Dendritic cell treated with granulocyte-macrophage colony-stimulating factor and Interleukin-4, amounts not matched to agents 40 ng/mL and 50 ng/mL, for 4 days (primary cell): ENCODE data around the gene HES3.

ENCODE experiments used
- H3K27ac Mint-ChIP-seq: one replicate; pipeline ENCODE4 v1.8.0; 2022; ENCODE audit warnings: mild to moderate bottlenecking, mixed read lengths
- H3K27me3 Mint-ChIP-seq: one replicate; pipeline ENCODE4 v1.8.0; 2022; ENCODE audit warnings: mild to moderate bottlenecking, mixed read lengths
- H3K36me3 Mint-ChIP-seq: one replicate; pipeline ENCODE4 v1.8.0; 2022; ENCODE audit warnings: low read depth, mixed read lengths
- H3K4me1 Mint-ChIP-seq: one replicate; pipeline ENCODE4 v1.8.0; 2022; ENCODE audit warnings: low read depth, mixed read lengths
- H3K4me3 Mint-ChIP-seq: one replicate; pipeline ENCODE4 v1.8.0; 2022; ENCODE audit warnings: mild to moderate bottlenecking, moderate library complexity, mixed read lengths
- H3K9me3 Mint-ChIP-seq: one replicate; pipeline ENCODE4 v1.8.0; 2022; ENCODE audit warnings: mixed read lengths
- intact Hi-C: fragments of 100-400 bp; cut with micrococcal nuclease; formaldehyde crosslinking; loops from one replicate; pipeline ENCODE4 v1.15.0; 2022

The HES3 gene

DNA sequence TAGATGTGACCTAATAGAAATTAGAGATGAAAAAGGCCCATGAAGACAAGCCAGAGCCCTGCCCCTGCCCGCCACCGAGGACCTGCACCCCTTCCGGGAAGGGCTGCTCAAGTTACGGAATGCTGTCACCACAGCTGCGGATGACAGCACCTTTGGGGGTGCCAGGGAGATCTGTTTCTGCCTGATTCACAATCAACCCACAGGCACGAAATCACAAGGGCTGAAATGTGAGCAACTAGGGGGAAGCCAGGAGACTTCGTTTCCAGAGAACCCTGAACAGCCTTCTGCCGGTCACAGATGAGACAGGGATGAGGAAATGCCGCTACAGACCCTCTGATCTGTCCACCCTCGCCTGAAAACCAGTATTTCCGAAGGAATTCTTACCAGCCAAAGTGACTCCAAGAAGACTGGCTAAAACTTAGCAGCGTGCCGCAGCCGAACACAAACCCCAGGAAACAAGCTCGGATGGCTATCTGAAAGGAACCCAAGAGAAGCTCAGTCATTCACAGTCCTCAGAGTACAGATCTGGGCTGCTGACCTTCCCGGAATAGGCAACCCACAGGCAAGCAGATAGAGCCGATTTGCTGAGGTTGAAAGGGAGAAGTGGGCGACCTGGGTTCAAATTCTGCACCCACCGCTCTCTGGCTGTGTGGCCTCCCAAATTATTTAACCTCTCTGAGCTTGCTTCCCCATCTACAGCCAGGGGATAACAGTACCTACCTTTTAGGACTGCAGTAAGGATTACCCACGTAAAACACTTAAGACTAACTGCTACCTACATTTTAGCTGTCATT is 9.3 kb upstream of the HES3 start:
- Mint-ChIP-seq H3K27ac (peak overlapping the region; percentile 86), H3K9me3 (no peaks in the 10 kb centered on the region), H3K4me3 (peak overlapping the region; percentile 87), H3K4me1 (peaks cover 31% of the 10 kb centered on the region), H3K27me3 (peaks cover 23% of the 10 kb centered on the region), H3K36me3 (peaks cover 54% of the 10 kb centered on the region)
- intact Hi-C loops: loop anchor here (5.0 kb wide), 1 partner anchor 37 kb away; the partner anchor contains the start of gene RPL22

DNA sequence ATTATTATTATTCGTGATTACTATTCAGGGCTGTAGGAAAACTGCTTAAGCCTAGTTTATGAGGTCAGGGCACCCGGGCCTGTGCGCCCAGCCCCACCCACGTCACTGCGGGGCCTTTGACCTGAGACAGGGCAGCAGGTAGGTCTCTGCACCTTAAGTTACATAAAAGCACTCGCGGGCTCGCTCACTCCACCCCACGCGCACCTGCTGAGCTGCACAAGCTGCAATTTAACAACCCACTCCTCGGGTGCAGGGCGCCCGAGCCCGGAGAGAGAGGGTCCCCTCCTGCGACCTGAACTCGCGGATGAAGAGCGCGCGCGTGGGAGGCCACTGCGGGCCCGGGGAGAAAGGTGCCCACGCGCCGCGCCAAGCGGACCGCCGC is 8.7 kb upstream of the HES3 start:
- H3K9me3 Mint-ChIP-seq: no peaks in the 10 kb centered on the region
- H3K27me3 Mint-ChIP-seq: peaks cover 29% of the 10 kb centered on the region
- H3K4me3 Mint-ChIP-seq: peak overlapping the region; percentile 87
- H3K36me3 Mint-ChIP-seq: peaks cover 48% of the 10 kb centered on the region
- H3K27ac Mint-ChIP-seq: peak overlapping the region; percentile 86
- H3K4me1 Mint-ChIP-seq: peaks cover 31% of the 10 kb centered on the region
- intact Hi-C loops: loop anchor here (5.0 kb wide), 1 partner anchor 38 kb away; the partner anchor contains the start of gene RPL22

DNA sequence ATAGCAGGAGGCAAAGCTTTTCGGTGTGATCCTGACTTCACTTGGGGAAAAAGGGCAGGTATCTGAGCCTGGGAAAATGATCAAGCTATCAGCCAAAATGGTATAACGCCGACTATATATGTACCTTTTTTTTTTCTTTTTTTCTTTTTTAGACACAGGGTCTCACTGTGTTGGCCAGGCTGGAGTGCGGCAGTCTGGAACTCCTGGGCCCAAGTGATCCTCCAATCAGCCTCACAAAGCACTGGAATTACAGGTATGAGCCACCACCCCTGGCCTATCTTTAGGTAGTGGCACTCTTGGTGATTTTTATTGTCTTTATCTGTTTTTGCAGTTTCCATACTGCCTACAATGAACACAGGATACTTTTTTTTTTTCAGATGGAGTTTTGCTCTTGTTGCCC is 6.9 kb upstream of the HES3 start:
- H3K9me3 Mint-ChIP-seq: no peaks in the 10 kb centered on the region
- intact Hi-C loops: loop anchor here (5.0 kb wide), 1 partner anchor 40 kb away; the partner anchor contains the start of gene RPL22

DNA sequence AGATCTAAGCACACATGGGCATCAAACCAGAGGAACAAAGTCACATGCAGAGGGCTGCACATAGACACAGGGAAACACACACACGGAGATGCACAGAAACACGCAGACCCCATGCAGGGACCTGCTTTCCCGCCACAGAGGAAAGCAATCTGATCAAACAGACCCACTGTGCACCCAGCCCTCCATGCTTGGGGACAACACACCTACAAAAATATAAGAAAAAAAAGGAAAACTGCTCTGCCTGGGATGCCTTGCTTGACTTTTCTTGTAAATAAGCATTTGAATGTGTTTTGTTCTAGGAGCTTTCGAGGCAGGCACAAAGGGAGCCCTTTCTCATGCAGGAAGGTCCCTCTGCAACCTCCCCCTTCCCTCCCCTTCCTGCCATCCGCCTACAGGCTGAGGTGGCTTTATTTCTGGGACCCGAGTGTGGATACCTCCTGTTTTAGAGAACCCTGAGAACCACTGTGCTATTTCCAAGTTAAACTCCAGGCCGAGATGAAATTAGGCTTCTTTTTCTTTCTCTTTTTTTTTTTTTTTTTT is 4.7 kb upstream of the HES3 start:
- Mint-ChIP-seq H3K27me3 (peaks cover 63% of the 10 kb centered on the region), H3K36me3 (peaks cover 8% of the 10 kb centered on the region), H3K9me3 (no peaks in the 10 kb centered on the region), H3K27ac (no peak overlapping the region), H3K4me3 (no peak overlapping the region), H3K4me1 (peaks cover 36% of the 10 kb centered on the region)
- intact Hi-C loops: loop anchor here (5.0 kb wide), 1 partner anchor 42 kb away; the partner anchor contains the start of gene RPL22

More for the DNA sequence above, 6.9 kb upstream of the HES3 start:
- H3K4me1 Mint-ChIP-seq: peaks cover 41% of the 10 kb centered on the region
- H3K4me3 Mint-ChIP-seq: no peak overlapping the region
- peaks cover 30% of the 10 kb centered on the region for H3K36me3 Mint-ChIP-seq
- peak overlapping the region; percentile 86 for H3K27ac Mint-ChIP-seq
- H3K27me3 Mint-ChIP-seq: peaks cover 46% of the 10 kb centered on the region

DNA sequence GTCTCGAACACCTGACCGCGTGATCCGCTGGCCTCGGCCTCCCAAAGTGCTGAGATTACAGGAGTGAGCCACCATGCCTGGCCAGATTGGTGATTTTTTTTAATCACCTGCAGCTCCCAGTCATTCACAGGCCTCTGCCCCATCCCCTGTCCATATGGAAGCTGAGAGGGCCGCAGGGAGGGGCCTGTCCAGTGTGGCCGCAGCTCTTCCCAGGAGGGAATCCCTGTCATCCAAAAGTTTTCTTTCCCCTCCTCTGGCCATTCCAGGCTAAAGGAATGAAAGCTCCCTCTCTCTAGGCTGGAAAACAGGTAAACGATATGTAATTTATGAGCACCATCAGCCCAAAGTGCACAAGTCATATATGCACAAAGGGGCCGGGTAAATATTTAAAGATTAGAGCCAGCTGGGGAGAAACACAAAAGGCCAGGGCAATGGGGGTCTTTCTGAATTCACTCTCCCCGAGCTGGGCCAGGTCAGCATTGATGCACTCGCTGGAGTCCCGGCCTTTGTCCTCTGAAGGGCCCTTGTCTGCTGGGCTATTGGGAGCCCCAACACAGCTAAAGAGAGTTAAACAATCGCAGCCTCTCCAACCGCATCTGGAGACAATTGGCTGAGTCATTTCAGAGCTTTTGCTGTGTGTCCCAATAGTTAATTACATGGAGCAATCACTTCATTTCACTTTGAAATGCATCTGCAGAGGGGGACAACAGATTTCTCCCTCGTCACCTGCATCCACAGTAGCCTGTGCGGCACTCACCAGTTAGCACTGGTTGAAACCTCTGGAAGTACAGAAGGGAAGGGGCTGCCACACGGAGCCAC is 3.8 kb upstream of the HES3 start:
- Mint-ChIP-seq H3K27ac (no peak overlapping the region), H3K27me3 (peaks cover 72% of the 10 kb centered on the region), H3K36me3 (peaks cover 6% of the 10 kb centered on the region), H3K4me1 (peaks cover 37% of the 10 kb centered on the region), H3K9me3 (no peaks in the 10 kb centered on the region), H3K4me3 (no peak overlapping the region)
- intact Hi-C loops: loop anchor here (5.0 to 10.0 kb wide), 3 partner anchors 33 to 195 kb away; partner anchors contain the start of genes RNF207 and RPL22

DNA sequence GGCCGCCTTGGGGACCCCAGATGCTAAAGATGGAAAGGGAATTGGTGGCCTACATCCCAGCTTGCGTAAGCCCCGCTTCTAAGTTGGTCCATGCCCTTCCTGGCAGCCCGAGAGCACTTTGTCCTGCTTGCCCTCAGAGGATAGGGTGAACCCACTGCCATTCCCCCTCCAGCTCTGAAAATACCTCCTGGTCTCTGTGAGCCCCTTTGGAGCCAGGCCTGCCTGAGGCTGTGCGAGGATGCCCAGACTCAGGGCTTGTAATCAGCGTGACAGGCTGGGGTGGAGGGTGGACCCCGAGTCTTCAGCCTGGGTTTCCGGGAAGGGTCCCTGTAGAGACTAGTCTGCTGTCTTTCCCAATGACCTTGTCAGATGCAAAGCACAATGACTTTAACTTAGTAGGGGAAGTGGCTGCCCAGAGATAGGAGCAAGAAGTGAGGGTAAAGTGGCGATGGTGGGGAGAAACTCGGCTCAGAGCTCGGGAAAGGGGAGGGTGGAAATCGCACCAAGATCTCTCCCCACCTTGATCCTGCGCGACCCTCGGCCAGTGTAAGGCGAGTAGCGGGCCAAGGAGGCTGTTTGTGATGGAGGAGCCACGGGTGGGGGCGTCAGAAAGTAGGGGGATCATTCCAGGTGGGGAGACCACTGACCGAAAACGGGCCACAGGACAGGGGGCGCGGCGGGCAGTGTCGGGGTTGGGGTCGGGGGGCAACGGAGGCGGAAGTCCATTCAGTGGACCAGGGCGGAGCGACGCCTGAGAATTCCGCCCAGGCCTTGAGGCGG is 2.7 kb upstream of the HES3 start:
- H3K9me3 Mint-ChIP-seq: no peaks in the 10 kb centered on the region
- peaks cover 80% of the 10 kb centered on the region for H3K27me3 Mint-ChIP-seq
- intact Hi-C loops: loop anchor here (5.0 to 10.0 kb wide), 2 partner anchors 34 to 194 kb away; partner anchors contain the start of gene RNF207
- peak overlapping the region; percentile 30 for H3K4me3 Mint-ChIP-seq
- H3K27ac Mint-ChIP-seq: no peak overlapping the region
- no peaks in the 10 kb centered on the region for H3K36me3 Mint-ChIP-seq
- H3K4me1 Mint-ChIP-seq: peaks cover 36% of the 10 kb centered on the region

DNA sequence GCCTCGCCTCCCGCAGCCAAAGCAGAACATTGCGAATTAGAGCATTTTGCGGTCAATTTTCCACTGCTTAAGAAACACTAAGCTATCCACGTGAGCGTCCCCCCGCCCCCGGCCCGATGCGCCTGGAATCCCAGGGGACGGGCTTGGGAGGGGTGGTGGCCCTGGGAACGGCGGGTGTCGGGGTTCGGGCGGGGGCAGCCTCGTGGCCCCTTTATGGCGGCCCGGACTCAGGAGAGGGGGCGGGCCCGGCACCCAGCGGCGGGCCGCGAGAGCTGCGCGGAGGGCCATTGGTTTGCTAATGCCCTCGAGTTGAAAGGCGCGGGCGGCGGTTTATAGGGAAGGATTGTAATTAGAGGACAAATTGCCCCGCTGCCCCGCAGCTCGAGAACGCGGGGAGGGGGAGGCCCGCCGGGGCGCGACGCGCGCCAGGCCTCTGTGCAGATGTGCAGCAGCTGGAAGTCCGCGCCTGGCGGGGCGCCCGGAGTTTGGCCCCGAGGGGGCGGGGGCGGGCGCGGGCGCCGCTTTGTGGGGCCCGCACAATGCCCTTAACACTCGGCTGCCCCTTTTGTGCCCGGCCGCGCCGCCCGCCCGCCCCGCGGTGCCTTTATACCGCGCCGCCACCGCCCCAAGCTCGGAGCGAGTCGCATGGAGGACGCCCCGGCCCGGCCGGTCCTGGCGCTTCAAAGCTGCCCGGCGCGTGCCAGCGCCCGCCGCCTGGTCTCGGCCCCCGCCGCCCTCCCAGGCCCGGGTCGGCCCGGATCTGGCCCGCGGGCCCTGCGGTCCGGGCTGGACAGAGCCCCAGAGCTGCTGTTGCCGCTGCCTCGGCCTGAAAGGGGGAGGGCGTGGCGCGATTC is 1.9 kb upstream of the HES3 start:
- H3K9me3 Mint-ChIP-seq: no peaks in the 10 kb centered on the region
- H3K4me3 Mint-ChIP-seq: peak overlapping the region; percentile 30
- H3K4me1 Mint-ChIP-seq: peaks cover 43% of the 10 kb centered on the region
- no peak overlapping the region for H3K27ac Mint-ChIP-seq
- H3K36me3 Mint-ChIP-seq: no peaks in the 10 kb centered on the region
- H3K27me3 Mint-ChIP-seq: peaks cover 87% of the 10 kb centered on the region
- intact Hi-C loops: loop anchor here (5.0 to 10.0 kb wide), 2 partner anchors 35 to 193 kb away; partner anchors contain the start of gene RNF207

DNA sequence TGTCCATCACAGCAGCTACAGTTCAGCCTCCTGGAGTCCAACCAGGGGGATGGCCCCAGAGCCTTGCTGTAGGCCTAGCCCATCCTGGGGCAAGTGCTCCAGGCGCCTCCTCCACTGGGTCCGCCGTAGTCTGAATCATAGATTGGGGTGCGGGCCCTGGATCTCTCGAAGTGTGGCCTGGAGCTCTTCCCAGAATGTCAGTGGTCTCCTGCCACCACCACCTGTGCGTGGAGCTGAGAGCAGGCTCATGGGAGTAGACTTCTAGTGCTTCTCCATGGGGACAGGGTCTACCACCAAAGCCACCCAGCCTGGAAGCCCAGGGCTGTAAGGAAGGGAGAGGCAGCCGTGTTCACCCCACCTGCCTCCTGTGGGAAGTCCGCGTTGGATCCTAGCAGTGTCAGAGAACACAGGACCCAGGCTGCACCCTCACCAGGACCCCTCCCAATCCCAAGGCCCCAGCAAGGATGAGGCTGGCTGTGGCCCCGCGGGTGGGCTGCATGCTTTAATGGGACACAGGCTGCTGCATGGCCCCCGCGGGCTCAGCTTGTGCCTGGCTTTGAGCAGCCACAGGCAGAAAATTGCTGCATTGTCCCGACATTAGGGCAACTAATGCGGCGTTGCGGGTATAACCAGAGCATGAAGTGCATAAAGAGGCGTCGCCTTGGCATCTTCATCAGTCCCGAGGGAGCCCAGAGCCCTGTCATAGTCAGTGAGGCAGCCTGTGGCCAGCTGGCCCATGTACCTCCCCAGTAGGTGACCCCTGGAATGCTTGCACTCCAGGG is 735 bp upstream of the HES3 start:
- Mint-ChIP-seq H3K27ac (no peak overlapping the region), H3K4me3 (no peak overlapping the region), H3K4me1 (peaks cover 43% of the 10 kb centered on the region), H3K9me3 (no peaks in the 10 kb centered on the region), H3K36me3 (no peaks in the 10 kb centered on the region), H3K27me3 (peaks cover 91% of the 10 kb centered on the region)
- intact Hi-C loops: loop anchor here (5.0 to 10.0 kb wide), 2 partner anchors 36 to 192 kb away; partner anchors contain the start of gene RNF207

DNA sequence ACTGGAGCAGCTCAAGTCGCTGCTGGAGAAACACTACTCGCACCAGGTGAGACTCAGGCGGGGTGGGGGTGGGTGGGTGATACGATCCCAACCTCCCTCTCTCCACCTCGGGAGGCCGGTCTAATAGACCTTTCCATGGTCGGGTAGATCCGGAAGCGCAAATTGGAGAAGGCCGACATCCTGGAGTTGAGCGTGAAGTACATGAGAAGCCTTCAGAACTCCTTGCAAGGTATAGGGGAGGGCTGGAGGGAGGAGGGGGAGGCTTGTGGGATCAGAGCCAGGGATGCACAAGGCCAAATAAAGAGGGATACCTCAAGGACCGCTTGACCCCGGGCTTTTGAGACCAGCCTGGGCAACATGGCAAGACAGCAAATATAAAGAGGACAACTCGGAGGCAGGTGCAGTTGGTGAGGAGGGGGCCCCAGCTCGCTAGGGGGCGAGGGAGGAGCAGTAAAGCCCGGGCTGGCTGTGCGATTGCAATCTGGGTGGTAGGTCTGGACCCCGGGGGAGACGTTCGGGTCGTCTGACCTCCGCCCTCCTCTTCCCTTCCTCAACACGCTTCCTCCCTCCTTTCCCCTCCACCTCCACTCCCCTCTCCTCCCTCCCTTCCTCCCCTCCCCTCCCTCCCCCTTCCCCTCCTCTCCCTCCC is 546 bp downstream of the HES3 start:
- H3K4me3 Mint-ChIP-seq: no peak overlapping the region
- no peaks in the 10 kb centered on the region for H3K9me3 Mint-ChIP-seq
- peaks cover 36% of the 10 kb centered on the region for H3K4me1 Mint-ChIP-seq
- H3K27ac Mint-ChIP-seq: no peak overlapping the region
- H3K36me3 Mint-ChIP-seq: no peaks in the 10 kb centered on the region
- peaks cover 88% of the 10 kb centered on the region for H3K27me3 Mint-ChIP-seq
- intact Hi-C loops: loop anchor here (1.0 to 10.0 kb wide), 5 partner anchors 37 to 192 kb away; partner anchors contain the start of gene RNF207

DNA sequence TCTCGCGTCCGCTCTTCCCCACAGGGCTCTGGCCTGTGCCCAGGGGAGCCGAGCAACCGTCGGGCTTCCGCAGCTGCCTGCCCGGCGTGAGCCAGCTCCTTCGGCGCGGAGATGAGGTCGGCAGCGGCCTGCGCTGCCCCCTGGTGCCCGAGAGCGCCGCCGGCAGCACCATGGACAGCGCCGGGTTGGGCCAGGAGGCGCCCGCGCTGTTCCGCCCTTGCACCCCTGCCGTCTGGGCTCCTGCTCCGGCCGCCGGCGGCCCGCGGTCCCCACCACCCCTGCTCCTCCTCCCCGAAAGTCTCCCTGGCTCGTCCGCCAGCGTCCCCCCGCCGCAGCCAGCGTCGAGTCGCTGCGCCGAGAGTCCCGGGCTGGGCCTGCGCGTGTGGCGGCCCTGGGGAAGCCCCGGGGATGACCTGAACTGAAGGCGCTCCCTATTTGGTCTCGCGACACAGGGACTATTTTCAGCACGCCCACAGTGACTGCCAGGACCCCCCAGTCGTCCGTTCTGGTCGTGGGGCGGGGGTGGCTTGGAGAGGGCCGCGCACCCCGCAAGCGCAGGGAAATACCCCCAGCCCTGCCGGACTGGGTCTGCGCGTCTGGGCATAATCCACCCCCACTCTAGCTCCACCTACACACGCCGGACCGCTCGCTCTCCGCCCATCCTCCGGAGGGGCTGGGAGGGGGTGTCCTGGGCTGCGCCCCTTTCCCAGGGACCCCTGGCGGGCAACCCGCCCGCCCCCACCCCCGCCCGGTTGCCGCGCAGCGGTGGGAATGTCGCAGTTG is 1.3 kb downstream of the HES3 start:
- no peaks in the 10 kb centered on the region for H3K9me3 Mint-ChIP-seq
- peaks cover 36% of the 10 kb centered on the region for H3K4me1 Mint-ChIP-seq
- no peaks in the 10 kb centered on the region for H3K36me3 Mint-ChIP-seq
- peaks cover 85% of the 10 kb centered on the region for H3K27me3 Mint-ChIP-seq
- H3K4me3 Mint-ChIP-seq: no peak overlapping the region
- no peak overlapping the region for H3K27ac Mint-ChIP-seq
- intact Hi-C loops: loop anchor here (1.0 to 10.0 kb wide), 4 partner anchors 136 to 193 kb away; no protein-coding TSS in a partner anchor
